Measurements from ENCODE around the gene ACADSB.

ACADSB gene

GRCh38 chr10:123083811-123084210 is 75.0 kb downstream of the ACADSB start:
- no peak overlapping the region for H3K27ac ChIP-seq
- TF ChIP-seq CTCF (conservative IDR thresholded peaks at IDR 0.05; ENCODE audit: low read depth), result no peak
- ChIA-PET CTCF (interaction anchor here (0.7 kb wide), 1 partner anchor 499 kb away, joined by 3 read pairs; no protein-coding TSS in a partner anchor), POLR2A (ENCODE audit: low non-redundant PET) (no interaction called here)
- no peak for DNase-seq (ENCODE audit: low spot score)

GRCh38 chr10:123086281-123086680 is 77.5 kb downstream of the ACADSB start:
- no peak for DNase-seq (ENCODE audit: low spot score)
- ChIA-PET CTCF (no interaction called here), POLR2A (ENCODE audit: low non-redundant PET) (no interaction called here)
- no peak overlapping the region for H3K27ac ChIP-seq
- TF ChIP-seq CTCF (conservative IDR thresholded peaks at IDR 0.05; ENCODE audit: low read depth), result no peak

- DNase-seq (ENCODE audit: low spot score), result no peak
- no peak overlapping the region for H3K27ac ChIP-seq
- CTCF ChIA-PET, result interaction anchor here (0.6 to 1.2 kb wide), 2 partner anchors 17 to 325 kb away, joined by 3 read pairs; no protein-coding TSS in a partner anchor
- POLR2A ChIA-PET (ENCODE audit: low non-redundant PET), result no interaction called here
- TF ChIP-seq CTCF (conservative IDR thresholded peaks at IDR 0.05; ENCODE audit: low read depth), result no peak
Observed at GRCh38 chr10:123087348-123087747, 78.5 kb downstream of the ACADSB start.

GRCh38 chr10:123087786-123088185 is 79.0 kb downstream of the ACADSB start:
- no peak for DNase-seq (ENCODE audit: low spot score)
- POLR2A ChIA-PET (ENCODE audit: low non-redundant PET), result no interaction called here
- no peak overlapping the region for H3K27ac ChIP-seq
- no peak for TF ChIP-seq CTCF (conservative IDR thresholded peaks at IDR 0.05; ENCODE audit: low read depth)
- CTCF ChIA-PET, result interaction anchor here (1.2 kb wide), 1 partner anchor 17 kb away, joined by 3 read pairs; no protein-coding TSS in a partner anchor

GRCh38 chr10:123092635-123093414 is 84.0 kb downstream of the ACADSB start:
- DNase-seq (ENCODE audit: low spot score), result no peak
- CTCF ChIA-PET, result interaction anchor here (0.6 kb wide), 1 partner anchor 11 kb away, joined by 3 read pairs; no protein-coding TSS in a partner anchor
- POLR2A ChIA-PET (ENCODE audit: low non-redundant PET), result no interaction called here
- TF ChIP-seq CTCF (conservative IDR thresholded peaks at IDR 0.05; ENCODE audit: low read depth), result no peak
- H3K27ac ChIP-seq, result no peak overlapping the region

- DNase-seq (ENCODE audit: low spot score), result no peak
- no peak overlapping the region for H3K27ac ChIP-seq
- POLR2A ChIA-PET (ENCODE audit: low non-redundant PET), result no interaction called here
- no peak for TF ChIP-seq CTCF (conservative IDR thresholded peaks at IDR 0.05; ENCODE audit: low read depth)
- CTCF ChIA-PET, result interaction anchor here (0.6 to 0.7 kb wide), 2 partner anchors 11 to 23 kb away, joined by 3 read pairs; no protein-coding TSS in a partner anchor
Observed at GRCh38 chr10:123093489-123093888, 84.7 kb downstream of the ACADSB start.
